Fibroblast of skin of left quadriceps (primary cell): ENCODE results near the gene CORO1A.
"Not testable (repeated sequence)": the region's sequence is repeated elsewhere in the genome, so short reads cannot be mapped to it uniquely, and the experiment has no call there.

Source experiments
- DNase-seq, 2 experiments: peaks; one replicate each; pipeline ENCODE4 v3.0.0-alpha.2; 2013; ENCODE audit warnings: low read depth in 2 of 2

CORO1A gene

GRCh38 chr16:30170145-30170544, 13.3 kb upstream of the CORO1A start:
- DNase-seq: not testable (repeated sequence)

- DNase-seq: no peak
These were observed 10.3 kb upstream of the CORO1A start for GRCh38 chr16:30173054-30173453.

- DNase-seq: not testable (repeated sequence)
These were observed 6.5 kb upstream of the CORO1A start for GRCh38 chr16:30176876-30177275.

- no peak for DNase-seq
These were observed 4.2 kb upstream of the CORO1A start for GRCh38 chr16:30179195-30179594.

- DNase-seq: no peak
These were observed 3.5 kb upstream of the CORO1A start for GRCh38 chr16:30179931-30180330.

GRCh38 chr16:30180741-30181140, 2.7 kb upstream of the CORO1A start:
- no peak for DNase-seq

- no peak for DNase-seq
These were observed 891 bp downstream of the CORO1A start for GRCh38 chr16:30184096-30184890.

GRCh38 chr16:30184891-30185682, 1.7 kb downstream of the CORO1A start:
- no peak for DNase-seq

- no peak for DNase-seq
These were observed 2.5 kb downstream of the CORO1A start for GRCh38 chr16:30185683-30186421.

- DNase-seq: no peak
These were observed 3.0 kb downstream of the CORO1A start for GRCh38 chr16:30186444-30186781.

GRCh38 chr16:30186782-30187555, 3.6 kb downstream of the CORO1A start:
- peak in 1 of 2 experiments; percentile 4 for DNase-seq

GRCh38 chr16:30187556-30187865, 4.1 kb downstream of the CORO1A start:
- no peak for DNase-seq

- no peak for DNase-seq
These were observed 4.7 kb downstream of the CORO1A start for GRCh38 chr16:30187971-30188561.

GRCh38 chr16:30191158-30191557, 7.8 kb downstream of the CORO1A start:
- DNase-seq: not testable (repeated sequence)

GRCh38 chr16:30193098-30193497, 9.7 kb downstream of the CORO1A start:
- DNase-seq: not testable (repeated sequence)

GRCh38 chr16:30193615-30194014, 10.2 kb downstream of the CORO1A start, which contains the start of the genes BOLA2B and SLX1A:
Gene BOLA2B, minus strand, starts transcription at chr16:30193666. Its CDS starts 71 bp downstream, at chr16:30193595.
Gene SLX1A, plus strand, starts transcription at chr16:30193875. Its CDS starts 210 bp downstream, at chr16:30194085.
- DNase-seq: not testable (repeated sequence)

- not testable (repeated sequence) for DNase-seq
These were observed 10.9 kb downstream of the CORO1A start for GRCh38 chr16:30194172-30194925.

GRCh38 chr16:30197001-30197400, 13.6 kb downstream of the CORO1A start:
- DNase-seq: not testable (repeated sequence)

GRCh38 chr16:30199049-30199448, 15.6 kb downstream of the CORO1A start, which contains the start of gene SULT1A3:
Gene SULT1A3, plus strand, starts transcription at chr16:30199255. Its CDS starts 1,474 bp downstream, at chr16:30200729.
- DNase-seq: not testable (repeated sequence)
